NCI-H774 (cell line): ENCODE results near the gene RNF180.

Experiments
- DNase-seq: peaks from one replicate; lab custom pipeline; 2025; lab: John Stamatoyannopoulos, UW

Gene RNF180, protein sequence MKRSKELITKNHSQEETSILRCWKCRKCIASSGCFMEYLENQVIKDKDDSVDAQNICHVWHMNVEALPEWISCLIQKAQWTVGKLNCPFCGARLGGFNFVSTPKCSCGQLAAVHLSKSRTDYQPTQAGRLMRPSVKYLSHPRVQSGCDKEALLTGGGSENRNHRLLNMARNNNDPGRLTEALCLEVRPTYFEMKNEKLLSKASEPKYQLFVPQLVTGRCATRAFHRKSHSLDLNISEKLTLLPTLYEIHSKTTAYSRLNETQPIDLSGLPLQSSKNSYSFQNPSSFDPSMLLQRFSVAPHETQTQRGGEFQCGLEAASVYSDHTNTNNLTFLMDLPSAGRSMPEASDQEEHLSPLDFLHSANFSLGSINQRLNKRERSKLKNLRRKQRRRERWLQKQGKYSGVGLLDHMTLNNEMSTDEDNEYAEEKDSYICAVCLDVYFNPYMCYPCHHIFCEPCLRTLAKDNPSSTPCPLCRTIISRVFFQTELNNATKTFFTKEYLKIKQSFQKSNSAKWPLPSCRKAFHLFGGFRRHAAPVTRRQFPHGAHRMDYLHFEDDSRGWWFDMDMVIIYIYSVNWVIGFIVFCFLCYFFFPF

DNA sequence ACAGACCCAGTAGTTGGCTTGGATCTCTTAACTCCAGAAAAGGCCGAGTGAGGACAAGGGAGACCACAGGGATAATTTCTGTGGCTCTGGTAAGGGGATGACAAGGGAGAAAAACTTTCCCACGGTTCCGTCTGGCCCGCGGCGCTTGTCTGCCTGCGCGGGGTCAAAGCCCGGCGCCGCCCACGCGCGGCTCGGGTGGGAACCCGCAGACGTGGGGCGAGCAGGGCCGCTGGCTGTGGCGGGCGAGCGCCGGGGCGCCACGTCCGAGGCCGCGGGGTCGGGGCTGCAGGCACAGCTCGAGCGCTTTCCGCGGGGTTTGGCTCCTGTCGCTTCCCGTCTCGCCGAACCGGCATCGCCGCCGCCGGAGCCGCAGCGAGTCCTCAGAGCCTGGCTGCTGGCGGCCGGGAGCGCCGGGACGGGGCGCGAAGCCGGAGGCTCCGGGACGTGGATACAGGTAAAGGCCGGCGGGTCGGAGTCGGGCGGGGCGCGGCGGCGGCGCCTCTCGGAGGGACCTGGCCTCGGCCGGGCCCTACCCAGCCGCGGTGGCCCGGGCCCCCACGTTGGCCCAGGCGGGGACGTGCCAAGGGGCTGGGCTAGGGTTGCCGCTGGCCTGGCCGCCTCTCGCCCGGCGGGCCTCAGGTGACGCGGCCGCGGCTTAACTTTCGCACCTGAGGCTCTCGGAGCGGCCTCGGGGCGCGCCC is at the start of gene RNF180:
RNF180 (plus strand) TSS at position 344 of the 701 bp plus-strand sequence. CDS start 34,965 bp downstream, outside the sequence.
- DNase-seq: peak; percentile 11

DNA sequence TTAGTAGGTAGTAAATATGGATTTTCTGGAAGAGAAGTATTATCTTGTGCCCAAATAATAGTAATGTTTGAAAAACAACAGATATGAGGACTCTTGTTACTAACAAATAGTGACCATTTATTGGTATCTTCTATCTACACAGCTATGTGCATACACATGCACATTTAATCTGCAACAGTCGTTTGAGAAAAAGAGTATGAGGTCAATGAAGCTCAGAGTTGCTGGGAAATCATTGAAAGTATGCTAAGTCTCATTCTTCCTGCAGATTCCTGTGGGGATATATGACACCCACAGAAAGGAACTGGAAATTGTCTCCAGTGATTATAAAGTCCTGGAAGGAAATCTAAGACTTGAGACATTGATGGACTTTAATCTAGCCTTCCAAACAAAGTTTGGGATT is 40.1 kb upstream of the RNF180 start:
- no peak for DNase-seq

DNA sequence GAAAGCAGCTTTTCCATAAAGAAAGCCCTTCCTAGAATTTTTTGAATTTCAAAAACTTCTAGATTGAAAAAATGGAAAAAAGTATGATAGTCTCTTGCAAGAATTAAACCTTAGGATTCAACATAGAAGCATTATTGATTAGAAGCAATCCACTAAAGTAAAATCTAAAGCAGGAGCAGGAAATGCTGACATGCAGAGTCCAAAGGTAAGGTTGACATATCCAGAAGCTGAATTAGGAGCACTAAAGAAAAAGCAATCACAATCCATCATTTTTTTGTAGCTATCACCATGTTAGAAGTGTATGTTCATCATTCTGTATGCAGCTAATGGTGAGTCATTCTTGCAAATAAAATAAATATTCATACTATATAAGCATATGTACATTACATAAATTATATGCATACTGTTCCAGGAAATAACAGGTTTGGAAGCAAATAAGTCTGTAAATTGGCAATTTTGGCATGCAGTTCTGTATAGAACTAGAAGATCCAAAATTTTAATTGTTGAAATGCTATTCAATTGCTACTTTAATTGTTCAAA is 39.4 kb upstream of the RNF180 start:
- DNase-seq: no peak

DNA sequence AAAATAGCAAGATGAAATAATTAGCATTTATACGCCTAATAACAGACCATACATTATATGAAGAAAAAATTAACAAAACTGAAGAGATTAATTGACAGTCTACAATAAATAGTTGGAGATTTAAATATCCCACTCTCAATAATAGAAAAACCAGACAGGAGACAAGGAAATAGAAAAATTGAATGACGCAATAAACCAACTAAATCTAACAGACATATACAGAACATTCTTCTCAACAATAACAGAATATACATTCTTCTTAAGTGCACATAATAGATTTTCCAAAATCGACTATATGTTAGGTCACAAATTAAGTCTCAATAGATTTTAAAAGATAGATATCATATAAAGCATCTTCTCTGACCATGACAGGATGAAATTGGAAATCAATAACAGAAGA is 25.6 kb upstream of the RNF180 start:
- DNase-seq: no peak

DNA sequence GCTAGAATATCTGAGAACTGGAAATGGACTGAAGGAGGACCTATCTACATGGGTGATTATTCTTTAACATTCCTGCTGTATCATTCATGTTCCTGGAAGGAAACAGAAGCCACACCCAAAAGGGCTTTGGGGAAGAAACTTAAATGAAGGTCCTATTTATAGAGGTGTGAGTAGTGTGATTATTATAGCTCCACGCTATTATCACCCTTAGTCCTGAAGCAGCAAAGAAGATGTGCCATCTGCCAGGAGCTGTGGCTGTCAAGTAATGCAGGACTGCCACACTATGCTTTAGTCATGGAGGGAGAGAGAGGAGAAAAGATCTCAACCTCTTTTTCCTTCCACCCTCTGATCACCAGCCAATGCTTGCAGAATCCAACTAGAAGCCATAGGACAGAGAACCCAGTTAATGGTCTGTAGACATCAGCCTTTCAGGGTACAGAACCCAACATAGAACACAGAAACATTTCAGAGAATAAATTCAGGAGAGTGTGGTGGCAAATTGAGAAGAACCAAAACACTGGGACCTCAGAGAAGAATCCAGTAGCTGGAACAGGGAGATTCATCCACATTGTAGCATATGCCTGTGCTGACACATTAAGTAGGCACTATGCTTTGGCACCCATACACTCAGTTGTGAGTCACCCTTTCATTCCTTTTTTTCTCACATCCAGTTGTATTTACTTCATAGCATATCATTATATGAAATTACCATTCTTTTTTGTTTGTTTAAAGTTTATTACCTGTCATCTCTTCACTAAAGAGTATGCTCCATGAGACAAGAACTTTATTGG is 21.0 kb upstream of the RNF180 start:
- no peak for DNase-seq

DNA sequence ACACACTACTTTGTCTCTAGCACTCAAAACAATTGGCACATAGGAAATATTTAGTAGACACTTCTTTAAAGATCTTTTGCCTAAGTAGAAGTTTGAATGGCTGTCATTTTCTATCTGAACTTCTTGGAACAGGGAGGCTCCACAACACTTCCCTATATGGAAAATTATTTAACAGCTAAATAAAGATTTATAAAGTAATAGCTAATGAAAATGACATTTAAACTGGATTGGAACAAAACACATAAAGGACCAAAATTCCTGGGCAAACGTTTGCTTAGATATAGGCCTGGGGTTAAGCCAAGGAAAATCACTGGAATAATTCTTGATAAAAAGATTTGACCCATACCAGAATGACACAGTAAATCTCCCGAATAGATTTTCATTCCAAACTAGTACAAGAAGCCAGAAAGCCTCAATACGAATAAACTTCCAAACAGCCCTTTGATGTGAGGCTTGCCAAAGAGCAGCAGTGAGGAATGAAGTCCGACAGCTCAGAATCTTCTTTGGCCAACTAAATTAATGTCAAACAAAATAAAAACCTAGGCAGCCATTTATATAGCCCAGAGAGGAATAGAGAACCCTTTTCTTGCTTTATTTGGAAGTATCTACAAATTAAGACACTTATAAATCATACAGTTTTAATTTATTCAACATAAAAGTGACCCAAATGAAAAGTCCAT is 20.3 kb upstream of the RNF180 start:
- no peak for DNase-seq

DNA sequence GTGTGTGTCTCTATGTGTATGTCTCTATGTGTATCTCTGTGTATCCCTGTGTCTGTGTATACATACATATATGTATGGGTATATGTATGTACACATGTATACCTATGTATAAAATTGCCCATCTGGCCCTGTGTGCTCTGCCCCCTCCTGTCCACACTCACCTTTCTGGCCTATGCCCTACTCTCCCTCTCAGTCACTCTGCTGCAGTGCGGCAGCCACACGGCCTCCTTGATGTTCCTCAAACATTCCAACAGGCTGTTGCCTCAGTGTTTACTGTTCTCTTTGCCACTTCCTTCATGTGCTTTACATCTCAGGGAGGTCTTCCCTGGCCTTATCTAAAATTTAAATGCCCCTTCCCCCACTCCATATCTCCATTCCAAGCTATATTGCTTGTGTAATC is 18.3 kb upstream of the RNF180 start:
- no peak for DNase-seq

DNA sequence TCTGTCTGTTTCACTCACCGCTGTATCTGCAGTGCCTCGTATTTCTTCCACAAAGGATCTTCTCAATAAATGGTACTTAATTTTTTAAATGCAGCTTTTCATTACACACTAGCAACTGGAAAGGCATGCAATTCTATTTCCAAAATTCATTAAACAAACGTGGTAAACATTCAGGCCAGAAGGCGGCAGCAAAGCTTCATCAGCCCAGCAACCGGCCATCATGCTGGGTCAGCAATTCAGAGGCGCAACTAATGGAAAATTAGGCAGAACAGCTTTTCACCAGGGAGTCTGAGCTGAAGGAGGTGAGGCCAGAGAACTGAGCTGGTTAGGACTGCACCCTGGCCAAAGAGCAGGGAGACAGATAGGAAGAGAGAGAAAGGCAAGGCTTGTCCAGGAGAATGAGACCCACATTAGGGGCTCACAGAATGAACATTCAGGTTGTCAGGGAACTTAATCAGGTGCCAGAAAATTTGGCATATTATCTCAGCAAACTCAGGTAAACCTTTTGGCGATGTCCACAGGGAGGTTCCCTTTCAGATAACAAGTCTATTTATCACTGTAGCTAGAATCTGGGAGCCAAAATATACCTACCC is 17.7 kb upstream of the RNF180 start:
- peak; percentile 11 for DNase-seq

DNA sequence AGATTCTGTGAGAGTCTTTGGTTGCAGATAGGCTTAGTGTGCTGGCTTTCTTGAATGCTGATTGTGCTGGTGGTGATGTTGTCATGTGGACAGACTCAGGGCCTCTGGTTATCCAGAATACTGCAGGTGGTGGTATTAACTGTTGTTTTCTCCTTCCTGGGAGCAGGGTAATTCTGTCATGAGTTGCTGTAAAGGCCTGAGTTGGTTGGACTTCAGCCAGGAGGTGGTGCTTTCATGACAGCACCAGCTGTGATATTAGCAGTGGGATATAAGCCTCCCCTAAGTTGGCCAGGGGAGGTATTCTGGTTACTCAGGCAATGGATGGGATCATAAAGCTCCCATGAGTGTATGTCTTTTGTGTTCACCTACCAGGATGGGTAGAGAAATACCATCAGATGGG is 16.4 kb upstream of the RNF180 start:
- DNase-seq: no peak

DNA sequence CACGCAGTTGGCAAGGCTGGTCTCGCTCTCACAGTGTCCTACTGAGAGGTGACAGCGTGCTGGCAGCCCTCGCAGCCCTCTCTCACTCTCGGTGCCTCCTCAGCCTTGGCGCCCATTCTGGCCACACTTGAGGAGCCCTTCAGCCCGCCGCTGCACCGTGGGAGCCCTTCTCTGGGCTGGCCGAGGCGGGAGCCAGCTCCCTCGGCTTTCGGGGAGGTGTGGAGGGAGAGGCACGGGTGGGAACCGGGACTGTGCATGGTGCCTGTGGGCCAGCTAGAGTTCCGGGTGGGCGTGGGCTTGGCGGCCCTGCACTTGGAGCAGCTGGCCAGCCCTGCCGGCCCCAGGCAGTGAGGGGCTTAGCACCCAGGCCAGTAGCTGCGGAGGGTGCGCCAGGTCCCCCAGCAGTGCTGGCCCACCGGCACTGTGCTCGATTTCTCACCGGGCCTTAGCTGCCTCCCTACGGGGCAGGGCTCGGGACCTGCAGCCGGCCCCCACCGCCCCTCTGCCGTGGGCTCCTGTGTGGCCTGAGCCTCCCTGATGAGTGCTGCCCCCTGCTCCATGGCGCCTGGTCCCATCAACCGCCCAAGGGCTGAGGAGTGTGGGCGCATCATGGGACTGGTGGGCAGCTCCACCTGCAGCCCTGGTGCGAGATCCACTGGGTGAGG is 15.7 kb upstream of the RNF180 start:
- DNase-seq: no peak

DNA sequence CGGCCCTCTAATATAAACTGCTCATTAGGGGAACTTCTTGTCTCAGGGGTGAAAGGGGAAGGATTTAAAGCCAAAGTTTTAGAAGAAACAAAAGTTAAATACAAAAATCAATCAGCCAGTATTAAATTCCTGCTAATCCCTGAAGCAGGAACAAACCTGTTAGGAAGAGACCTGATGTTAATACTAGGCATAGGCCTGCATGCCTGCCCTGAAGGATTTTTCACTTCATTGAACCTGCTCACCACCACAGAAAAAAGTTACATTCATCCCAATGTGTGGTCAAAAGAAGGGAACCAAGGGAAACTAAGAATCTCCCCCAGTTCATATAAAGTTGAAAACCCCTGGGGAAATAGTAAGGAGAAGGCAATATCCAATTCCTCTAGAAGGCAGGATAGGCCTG is 9.4 kb upstream of the RNF180 start:
- no peak for DNase-seq

DNA sequence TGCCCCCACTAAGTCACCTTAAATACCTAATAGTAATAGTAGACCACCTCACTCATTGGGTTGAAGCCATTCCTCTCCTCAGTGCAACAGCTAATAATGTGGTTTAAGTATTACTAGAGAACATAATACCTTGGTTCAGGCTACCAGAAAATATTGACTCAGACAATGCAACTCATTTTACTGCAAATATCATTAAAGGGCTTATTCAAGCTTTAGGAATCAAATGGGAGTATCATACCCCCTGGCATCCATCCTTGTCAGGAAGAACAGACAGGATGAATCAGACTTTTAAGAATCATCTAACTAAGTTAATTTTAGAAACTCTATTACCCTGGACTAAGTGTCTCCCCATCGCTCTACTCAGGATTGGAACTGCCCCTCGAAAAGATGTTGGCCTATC is 6.8 kb upstream of the RNF180 start:
- no peak for DNase-seq

DNA sequence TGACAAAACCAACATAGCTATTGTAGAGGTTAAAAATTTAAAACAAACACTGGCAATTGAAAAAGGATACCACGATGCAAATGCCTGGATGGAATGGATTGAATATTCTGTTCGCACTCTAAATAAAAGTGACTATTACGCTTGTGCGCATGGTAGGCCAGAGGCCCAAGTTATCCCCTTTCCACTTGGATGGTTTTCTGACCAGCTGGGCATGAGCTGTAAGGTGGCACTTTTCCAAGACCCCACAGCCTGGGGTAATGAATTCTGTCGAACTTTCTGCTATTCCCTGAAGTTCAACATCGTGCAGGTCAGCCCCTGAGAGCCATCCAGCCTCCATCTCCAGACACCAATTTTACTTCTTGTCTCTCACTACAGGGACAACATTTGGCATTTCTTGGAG is 5.4 kb upstream of the RNF180 start:
- DNase-seq: no peak

DNA sequence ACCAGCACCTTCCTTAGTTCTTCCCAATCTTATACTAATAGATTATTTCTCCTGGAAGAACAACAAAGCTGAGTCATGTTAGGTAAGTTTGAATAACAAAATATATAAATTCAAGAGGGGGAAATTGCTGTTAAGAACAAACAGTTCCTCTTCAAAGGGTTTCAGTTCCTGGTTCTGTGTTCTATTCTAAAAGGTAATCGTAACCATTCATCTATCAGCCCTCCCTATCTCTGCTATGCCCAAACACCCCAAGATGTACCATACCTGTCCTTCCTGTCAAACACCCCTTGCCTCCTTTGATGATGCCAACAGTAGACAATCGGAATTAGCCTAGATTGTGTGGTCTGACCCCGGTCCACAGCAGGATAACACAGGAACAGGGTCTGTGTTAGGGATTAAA is 4.2 kb upstream of the RNF180 start:
- DNase-seq: no peak

DNA sequence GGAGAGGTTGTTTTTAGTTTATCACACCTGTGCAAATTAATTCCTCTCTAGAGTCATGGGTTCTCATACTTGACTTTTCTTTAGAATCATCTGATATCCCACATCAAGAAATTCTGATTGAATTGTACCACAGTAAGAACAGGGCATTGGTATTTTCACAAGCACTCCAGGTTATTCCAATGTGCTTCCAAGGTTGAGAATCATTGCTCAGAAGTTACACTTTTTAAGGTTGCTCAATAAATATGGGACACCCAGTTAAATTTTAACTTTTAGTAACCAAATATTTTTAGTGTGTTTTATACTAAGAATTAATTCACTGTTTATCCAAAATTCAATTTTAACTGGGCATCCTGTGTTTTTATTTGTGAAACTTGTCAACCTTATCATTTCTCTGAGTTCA is 2.5 kb upstream of the RNF180 start:
- no peak for DNase-seq

DNA sequence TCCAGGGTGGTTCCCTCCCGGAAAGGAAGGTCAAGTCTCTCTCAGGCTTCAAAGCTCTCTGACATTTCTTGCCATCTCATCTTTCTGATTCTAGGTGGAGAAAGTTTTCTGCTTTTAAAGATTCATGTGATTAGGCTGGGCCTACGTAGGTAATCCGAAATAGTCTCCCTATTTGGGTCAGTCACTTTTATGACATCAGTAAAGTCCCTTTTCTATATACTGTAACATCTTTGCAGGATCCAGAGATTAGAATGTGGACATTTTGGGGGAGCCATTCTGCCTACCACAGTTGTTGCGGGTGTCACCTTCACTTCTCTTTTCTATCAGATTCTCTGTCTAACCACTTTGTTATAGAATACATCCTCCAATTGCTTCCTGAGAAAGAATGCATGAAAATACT is 1.9 kb upstream of the RNF180 start:
- DNase-seq: no peak

DNA sequence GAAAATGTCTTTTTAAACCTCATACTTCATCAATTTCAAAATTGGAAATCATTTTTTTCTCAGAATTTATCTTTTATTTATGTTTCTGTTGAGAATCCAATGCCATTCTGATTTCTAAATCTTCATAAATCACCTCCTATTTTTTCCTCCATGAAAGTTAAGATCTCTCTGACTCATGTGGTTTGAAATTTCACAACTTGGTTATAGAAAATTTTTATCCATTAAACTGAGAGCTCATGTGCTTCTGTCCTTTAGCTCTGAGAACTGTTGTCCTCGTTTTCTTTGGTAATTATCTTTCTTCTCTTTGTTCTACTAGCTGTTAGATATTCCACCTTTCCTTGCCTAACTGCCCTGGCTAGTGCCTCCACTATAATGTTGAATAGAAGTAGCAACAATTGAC is 1.5 kb upstream of the RNF180 start:
- DNase-seq: no peak

DNA sequence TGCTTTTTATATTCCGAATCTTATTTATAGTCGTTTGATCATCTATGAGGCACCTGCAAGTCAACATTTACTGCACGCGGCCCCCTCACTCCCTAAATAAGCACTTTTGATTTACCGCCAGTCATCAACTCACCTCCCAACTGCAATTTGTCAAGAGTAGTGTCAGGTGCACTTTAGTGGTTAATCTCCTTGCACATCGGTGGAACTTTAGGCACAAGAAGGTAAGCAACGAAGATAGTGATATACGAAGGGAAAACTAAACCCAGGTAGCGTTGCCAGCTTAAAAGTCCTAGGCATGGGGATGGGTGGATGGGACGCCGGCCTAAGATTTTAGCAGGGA is 513 bp upstream of the RNF180 start:
- no peak for DNase-seq

DNA sequence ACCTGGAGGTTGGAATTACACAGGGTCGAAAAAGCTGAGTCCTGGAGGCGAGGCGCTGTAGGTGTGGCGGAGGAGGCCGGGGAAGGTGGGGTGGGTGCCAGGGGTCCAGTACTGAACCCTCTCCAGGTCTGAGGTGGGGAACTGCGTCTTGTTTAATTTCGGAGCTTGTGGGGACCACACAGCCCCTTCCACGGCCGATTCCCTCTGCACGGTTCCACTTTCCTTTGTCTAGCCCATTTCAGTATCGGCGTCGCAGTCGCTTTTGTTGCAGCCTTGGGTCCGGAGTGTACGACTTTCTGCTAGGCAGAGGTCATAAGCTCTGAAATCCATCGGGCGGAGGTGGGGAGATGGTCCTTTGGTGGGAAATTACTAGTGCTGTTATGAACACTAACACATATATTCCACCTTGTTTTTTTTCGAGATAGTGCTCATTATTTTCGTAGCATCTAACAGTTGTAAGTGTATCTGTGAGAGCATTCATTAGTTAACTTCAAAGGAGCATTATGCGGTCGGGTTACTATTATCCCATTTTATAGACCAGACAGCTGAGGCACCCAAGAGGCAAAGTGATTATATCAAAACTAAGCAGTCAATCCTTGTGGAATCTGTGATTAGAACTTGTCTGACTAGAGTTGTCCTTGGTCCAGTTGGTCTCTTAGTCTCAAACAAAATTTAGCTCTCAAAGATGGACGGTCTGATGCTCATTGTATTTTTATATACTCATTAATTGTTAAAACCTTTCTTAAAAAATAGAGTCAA is 737 bp downstream of the RNF180 start:
- no peak for DNase-seq

DNA sequence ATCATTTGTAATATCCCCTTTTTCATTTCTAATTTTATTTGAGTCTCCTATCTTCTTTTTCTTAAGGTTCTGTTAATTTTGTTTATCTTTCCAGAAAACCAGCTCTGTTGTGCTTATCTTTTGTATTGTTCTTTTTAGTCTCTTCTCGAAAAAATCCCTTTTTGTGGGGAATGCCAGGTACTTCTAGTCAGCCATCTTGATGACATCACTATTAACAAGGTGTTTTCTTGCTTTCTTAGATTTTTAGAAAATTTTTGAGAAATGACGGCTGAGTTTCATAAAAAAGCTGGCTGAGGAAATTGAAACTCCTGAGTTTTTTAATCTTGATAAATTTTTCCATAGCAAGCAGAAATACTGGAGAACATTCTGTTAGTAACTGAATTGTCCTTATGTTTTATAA is 10.7 kb downstream of the RNF180 start:
- DNase-seq: no peak
